Activated CD4-positive, alpha-beta T cell treated with anti-CD3 and anti-CD28 coated beads, Interleukin-2, amount 50 U/mL, for 24 hours (primary cell): ENCODE data around the gene KRTAP4-3.
"Not testable (repeated sequence)": the region's sequence is repeated elsewhere in the genome, so short reads cannot be mapped to it uniquely, and the experiment has no call there.

Experiments used
- DNase-seq, 2 donors: peaks; one replicate each; pipeline ENCODE4 v3.0.0-alpha.2; 2020; ENCODE audit warnings: low read depth in 1 of 2, low spot score in 1 of 2

The KRTAP4-3 gene

GRCh38 chr17:41168121-41168520 lies at the start of gene KRTAP4-3:
Gene KRTAP4-3 (minus strand): TSS chr17:41168221. CDS start chr17:41168172, 49 bp downstream.
- DNase-seq, result no peak

GRCh38 chr17:41215681-41216080 lies 47.7 kb upstream of the KRTAP4-3 start:
- no peak for DNase-seq

- DNase-seq, result no peak
Observed at GRCh38 chr17:41212524-41213169, 44.6 kb upstream of the KRTAP4-3 start.

GRCh38 chr17:41211845-41212466 lies 43.9 kb upstream of the KRTAP4-3 start:
- DNase-seq, result no peak

DNA sequence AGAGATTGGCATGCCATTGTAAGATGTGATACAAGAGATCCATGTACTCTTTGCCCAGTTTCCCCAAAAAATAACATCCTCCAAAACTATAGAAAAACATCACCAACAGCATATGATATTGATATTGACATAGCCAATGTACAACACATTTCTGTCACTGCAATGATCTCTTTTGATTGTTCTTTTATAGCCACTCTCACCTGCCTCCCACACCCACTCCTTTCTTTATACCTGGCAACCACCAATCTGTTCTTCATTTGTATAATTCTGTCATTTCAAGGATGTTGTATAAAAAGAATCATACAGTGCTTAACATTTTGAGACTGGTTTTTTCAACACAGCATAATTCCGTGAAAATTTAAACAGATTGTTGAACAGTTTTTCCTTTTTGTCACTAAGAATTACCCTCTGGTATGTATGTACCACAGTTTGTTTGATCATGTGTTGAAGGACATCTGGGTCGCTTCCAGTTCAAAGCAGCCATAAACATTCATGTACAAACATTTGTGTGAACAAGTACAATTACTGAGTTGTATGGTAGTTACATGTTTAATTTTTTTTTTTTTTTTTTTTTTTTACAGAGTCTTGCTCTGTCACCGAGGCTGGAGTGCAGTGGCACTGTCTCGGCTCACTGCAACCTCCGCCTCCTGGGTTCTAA lies 31.5 kb upstream of the KRTAP4-3 start:
- no peak for DNase-seq

GRCh38 chr17:41196068-41196467 lies 28.0 kb upstream of the KRTAP4-3 start:
- DNase-seq, result no peak

DNA sequence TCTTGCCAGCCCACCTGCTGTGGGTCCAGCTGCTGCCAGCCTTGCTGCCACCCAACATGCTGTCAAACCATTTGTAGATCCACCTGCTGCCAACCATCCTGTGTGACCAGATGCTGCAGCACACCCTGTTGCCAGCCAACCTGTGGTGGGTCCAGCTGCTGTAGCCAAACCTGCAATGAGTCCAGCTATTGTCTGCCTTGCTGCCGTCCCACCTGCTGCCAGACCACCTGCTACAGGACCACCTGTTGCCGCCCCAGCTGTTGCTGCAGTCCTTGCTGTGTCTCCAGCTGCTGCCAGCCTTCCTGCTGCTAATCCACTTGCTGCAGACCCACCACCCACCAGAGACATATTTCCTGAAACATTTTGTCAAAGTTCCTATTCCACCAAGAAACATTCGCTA lies 22.3 kb upstream of the KRTAP4-3 start:
- DNase-seq, result no peak

DNA sequence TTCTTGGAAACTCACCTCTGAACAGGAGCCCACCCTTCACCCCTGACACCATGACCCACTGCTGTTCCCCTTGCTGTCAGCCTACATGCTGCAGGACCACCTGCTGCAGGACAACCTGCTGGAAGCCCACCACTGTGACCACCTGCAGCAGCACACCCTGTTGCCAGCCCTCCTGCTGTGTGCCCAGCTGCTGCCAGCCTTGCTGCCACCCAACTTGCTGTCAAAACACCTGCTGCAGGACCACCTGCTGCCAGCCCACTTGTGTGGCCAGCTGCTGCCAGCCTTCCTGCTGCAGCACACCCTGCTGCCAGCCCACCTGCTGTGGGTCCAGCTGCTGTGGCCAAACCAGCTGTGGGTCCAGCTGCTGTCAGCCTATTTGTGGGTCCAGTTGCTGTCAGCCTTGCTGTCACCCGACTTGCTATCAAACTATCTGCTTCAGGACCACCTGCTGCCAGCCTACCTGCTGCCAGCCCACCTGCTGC lies 21.9 kb upstream of the KRTAP4-3 start, which contains the start of gene KRTAP9-1:
Gene KRTAP9-1 (plus strand): TSS at position 51 of the 482 bp plus-strand sequence. CDS start 0 bp downstream, at position 51.
- DNase-seq, result not testable (repeated sequence)

DNA sequence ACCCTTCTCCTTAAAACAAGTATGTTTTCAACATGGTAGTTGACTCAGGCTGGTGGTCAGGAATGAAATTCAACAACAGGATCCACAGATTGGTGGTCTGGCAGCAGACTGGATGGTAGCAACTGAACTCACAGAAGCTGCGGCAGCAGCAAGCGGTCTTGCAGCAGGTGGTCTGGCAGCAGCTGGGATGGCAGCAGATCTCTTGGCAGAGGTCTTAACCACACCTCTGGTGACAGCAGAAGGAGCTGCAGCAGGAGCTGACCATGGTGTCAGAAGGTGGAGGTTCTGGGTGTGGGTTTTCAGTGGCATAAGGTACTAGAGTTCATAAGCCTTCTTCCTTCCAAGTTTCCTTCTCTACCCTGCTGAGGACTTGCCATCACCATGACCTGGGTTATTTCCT lies 18.9 kb upstream of the KRTAP4-3 start:
- DNase-seq, result no peak

- no peak for DNase-seq
Observed at GRCh38 chr17:41185001-41185400, 17.0 kb upstream of the KRTAP4-3 start.

- no peak for DNase-seq
Observed at GRCh38 chr17:41184480-41184961, 16.5 kb upstream of the KRTAP4-3 start, which contains the start of gene KRTAP4-1. Gene KRTAP4-1 (minus strand): TSS chr17:41184911. CDS start chr17:41184854, 57 bp downstream.

DNA sequence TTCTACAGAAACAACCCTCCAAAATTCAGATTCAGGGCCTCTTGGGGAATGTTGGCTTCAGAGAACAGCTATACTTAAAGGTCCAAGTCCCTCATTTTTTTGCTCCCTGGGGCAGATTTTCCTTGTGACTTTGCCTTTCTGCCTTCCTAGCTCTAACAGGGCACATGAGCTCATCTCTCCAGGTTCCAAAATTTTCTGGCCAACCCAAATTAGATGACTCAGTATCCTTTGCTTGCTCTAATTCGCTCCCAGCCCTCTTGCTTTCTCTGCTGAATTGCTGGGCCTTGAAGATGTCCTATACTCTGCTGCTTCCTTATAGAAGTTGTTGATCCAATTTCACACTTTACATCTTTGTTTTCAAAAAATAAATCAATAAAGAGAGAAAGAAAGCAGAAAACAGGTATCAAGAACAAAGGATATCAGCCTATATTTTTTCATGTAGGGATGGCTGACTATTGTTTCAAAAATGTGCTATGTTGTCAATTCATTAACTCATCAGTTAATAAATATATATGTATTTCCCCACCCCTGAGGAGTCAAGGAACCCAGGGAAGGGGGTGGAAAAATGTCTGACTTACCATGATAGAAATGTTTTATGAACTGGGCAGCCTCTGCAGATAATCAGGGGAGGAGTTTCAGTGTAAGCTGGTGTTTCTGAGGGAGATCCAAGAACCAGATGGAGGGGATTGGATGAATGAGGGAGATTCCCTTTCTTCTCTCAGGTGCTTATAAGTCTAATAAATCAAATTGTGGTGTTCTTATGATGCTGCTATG lies 11.0 kb upstream of the KRTAP4-3 start:
- DNase-seq, result no peak

DNA sequence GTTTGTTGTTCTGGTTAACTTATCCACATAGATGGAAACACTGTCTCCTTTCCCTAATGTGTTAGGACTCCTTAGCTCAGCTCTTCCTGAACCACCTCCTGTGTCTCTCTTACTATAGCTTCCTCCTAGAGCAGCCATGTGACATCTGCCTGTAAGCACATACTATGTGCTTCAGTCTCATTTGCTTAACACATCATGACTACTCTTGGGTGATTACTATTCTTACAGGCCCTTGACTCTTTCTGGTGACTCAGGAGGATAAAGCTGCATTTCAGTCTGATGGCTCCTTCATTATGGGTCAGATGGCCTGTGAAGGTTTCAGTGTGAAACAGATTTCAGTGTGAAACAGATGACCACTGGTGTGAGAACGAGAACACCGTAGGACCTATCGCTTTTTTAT lies 10.3 kb upstream of the KRTAP4-3 start:
- no peak for DNase-seq

DNA sequence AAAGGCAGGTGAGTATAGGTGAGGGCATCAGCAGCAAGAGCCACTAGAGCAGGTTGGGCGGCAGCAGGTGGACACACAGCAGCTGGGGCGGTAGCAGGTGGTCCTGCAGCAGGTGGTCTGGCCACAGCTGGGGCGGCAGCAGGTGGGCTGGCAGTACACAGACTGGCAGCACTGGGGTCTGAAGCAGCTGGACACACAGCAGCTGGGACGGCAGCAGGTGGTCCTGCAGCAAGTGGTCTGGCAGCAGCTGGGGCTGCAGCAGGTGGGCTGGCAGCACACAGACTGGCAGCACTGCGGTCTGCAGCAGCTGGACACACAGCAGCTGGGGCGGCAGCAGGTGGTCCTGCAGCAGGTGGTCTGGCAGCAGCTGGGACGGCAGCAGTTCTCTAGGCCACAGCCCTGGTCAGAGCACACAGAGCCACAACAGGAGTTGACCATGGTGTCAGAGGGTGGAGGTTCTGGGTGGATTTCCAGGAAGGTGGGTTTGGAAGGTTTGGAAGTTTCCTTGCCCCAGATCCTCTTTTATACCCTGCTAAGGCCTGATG lies 9.8 kb upstream of the KRTAP4-3 start, which contains the start of gene KRTAP4-2:
Gene KRTAP4-2 (minus strand): TSS at position 495 of the 545 bp plus-strand sequence. CDS start 57 bp downstream, at position 438.
- no peak for DNase-seq

DNA sequence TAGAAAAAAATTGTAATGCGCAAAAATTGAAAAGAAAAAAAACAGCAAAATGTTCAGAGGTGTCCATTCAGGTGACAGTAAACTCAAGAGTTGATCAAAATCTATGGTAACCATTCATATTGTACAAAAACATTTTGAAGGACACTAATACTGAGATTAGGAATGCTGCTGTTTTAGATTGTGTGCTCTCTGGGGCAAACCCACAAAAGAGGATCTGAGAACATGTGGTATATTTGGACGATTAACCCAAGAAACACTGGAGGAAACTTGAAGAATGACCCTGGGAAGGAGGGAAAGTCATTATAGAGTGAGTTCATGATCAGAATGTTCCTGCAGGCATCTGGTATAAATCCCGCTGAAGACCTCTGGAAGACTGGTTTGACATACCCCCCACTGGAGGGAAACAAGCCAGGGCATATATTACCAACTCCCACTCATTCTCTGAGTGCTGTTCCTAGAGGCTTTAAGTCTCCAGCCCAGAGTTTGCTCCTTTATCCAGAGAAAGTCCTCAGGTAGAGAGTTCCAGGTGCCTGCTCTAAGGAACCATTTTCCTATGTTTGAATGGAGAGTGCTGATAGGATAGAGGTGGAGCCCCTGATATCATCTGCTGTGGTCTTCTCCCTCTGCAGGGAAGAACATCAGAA lies 8.8 kb upstream of the KRTAP4-3 start:
- DNase-seq, result no peak

DNA sequence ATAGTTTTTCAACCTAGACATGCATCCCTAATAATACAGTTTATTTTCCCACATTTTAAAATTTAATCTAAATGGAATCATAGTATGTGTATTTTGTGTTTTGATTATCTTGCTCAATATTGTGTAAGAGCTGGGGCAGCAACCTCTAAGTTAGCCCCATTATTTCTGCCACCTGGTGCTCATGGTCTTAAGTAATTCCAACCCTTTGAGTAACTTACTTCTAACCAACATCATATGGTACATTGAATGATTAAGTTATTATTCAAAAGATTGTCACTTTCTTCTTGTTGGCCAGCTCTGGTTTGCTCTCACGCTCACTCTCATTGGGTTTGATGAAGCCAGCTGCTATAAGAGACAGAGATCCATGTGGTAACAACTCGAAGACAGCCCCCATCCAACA lies 3.9 kb upstream of the KRTAP4-3 start:
- no peak for DNase-seq

- no peak for DNase-seq
Observed at GRCh38 chr17:41167561-41167960, 460 bp downstream of the KRTAP4-3 start.

DNA sequence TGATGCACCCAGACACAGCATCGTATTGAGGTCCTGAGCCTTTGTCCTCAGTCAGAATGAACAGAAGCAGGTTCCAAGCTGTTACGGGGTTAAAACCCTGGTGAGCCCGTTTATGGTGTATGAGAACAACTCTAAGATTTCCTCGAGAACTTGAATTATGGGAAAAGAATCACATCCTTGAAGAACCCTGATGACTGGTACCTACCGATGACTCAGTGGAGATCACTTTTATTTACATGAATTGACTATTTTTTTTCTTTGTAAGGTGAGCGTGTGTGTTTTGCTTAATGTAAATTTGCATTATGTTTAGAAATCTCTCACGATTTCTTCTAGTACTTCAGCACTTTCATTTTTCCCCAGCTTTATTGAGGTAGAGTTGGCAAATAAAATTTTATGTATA lies 4.2 kb downstream of the KRTAP4-3 start:
- DNase-seq, result no peak

DNA sequence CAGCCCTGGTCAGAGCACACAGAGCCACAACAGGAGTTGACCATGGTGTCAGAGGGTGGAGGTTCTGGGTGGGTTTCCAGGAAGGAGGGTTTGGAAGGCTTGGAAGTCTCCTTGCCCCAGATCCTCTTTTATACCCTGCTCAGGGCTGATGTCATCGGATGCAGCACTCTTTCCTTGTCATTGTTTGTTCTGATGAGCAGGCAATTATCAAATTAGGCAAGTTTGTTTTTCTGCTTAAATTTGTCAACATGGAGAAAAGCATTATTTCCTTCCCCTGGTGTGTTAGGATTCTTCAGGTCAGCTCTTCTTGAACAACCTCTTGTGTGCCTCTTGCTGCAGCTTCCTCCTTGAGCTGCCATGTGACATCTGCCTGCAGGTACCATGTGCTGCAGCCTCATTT lies 7.4 kb downstream of the KRTAP4-3 start, which contains the start of gene KRTAP4-4:
Gene KRTAP4-4 (minus strand): TSS at position 101 of the 400 bp plus-strand sequence. CDS start 57 bp downstream, at position 44.
- no peak for DNase-seq

- not testable (repeated sequence) for DNase-seq
Observed at GRCh38 chr17:41160190-41160589, 7.8 kb downstream of the KRTAP4-3 start.
